22Rv1 (cell line): Measurements from ENCODE around the gene IFT25.

ENCODE experiments used
- CTCF ChIP-seq: fragments of 450-650 bp; IDR thresholded peaks from 2 replicates; pipeline ENCODE4 v1.5.1; 2017; ENCODE audit warnings: mild to moderate bottlenecking
- ZFX ChIP-seq: fragments of 450-650 bp; IDR thresholded peaks from 2 replicates; pipeline ENCODE4 v1.6.1; 2017; ENCODE audit warnings: antibody characterized with exemption, borderline replicate concordance

DNA sequence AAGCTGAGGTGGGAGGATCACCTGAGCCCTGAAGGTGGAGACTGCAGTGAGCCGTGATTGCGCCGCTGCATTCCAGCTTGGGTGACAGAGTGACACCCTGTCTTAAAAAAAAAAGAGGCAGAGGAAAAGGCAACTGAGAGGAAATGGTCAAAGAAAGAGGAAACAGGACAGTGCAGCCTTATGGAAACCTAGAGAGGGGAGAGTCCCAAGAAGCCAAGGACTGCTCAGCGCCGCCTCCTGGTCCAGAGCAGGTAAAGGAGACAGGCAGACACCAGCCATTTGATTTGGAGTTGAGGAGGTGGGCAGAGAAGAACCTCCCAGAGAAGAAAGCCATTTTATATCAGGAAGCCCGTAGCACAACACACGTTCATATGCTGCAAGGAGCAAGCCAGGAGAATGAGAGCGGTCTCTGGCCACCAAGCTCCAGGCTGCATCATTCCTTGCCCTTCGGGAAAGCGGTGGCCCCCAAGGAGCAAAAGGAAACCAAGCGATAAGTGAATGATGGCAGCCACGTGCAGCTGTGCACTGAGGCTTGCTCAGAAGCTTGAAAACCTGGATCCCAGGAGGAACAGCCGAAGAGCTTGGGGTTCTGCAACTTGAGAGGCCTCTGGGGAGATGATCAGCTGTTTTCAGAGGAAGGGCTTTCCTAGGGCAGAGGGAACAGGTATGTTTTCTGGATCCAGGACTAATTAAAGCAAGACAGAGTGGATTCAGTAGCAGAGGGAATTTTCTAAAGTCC, 34.4 kb upstream of the IFT25 start:
- TF ChIP-seq CTCF (no peak), ZFX (no peak)
